Activated naive CD4-positive, alpha-beta T cell treated with anti-CD3 and anti-CD28 coated beads, Interleukin-2, amount 50 U/mL, for 72 hours (primary cell): ENCODE results near the gene TCF7. TPM values are rescaled to one million over a fixed set of nuclear protein-coding genes. Genes with fewer than 3 reads are reported as not detected.
A peak's percentile ranks its signal among the peaks of the same experiment; 100 is the strongest.

Experiments used
- ATAC-seq, 2 donors: fragments of 150-1000 bp; cut with Tn5 transposase; 2 replicates each; pipeline ENCODE4 v1.10.0; 2021; ENCODE audit warnings: mild to moderate bottlenecking in 2 of 2, moderate library complexity in 2 of 2
- DNase-seq, 2 donors: peaks; one replicate each; pipeline ENCODE4 v3.0.0; 2021 to 2022; ENCODE audit warnings: low spot score in 2 of 2
- H3K27ac Mint-ChIP-seq, 2 donors: one replicate each; pipeline ENCODE4 v1.8.0; 2022; ENCODE audit warnings: mild to moderate bottlenecking in 2 of 2, mixed read lengths in 2 of 2
- H3K36me3 Mint-ChIP-seq, 2 donors: one replicate each; pipeline ENCODE4 v1.8.0; 2022; ENCODE audit warnings: mixed read lengths in 2 of 2
- H3K9me3 Mint-ChIP-seq, 2 donors: one replicate each; pipeline ENCODE4 v1.8.0; 2022; ENCODE audit warnings: mixed read lengths in 2 of 2
- total RNA-seq, 2 donors: library from RNA; stranded (reverse); gene quantifications; one replicate each; pipeline ENCODE4 v1.2.3, GENCODE V29; 2022

Gene TCF7
- total RNA-seq, 2 donors from 2014 or later: 93.5 to 229 TPM

DNA sequence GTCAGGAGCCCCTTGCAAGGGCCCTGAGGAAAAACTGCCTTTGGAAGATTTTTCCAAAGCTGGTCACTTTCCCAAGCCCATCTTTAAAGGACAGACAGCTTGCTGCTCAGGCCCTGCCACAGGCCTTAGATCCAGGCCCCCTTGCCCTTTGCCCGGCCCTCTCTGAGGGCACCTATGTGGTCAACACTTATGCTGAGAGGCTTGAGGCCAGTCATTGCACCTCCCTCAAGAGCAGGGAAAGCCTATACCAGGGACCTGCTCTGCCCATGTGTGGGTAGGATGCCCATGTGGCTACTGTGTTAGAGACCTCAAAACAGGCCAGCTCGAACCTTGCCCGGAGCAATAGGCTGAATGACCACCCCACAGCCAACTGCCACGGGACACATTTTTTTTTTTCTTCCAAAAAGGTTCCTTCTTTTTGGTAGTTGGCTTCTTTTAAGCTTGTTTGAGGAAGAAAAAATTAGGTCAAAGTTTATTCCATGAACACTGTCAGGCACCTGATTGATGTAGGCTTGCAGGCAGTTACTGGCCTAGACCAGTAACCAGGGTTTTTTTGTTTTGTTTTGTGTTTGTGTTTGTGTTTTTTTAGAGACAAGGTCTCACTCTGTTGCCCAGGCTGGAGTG, 3.8 kb downstream of the TCF7 start:
- Mint-ChIP-seq H3K9me3 (no peaks in the 10 kb centered on the region), H3K36me3 (peaks cover 58 to 81% of the 10 kb centered on the region in 2 donors), H3K27ac (no peak overlapping the region)
- ATAC-seq (peak in 1 of 2 donors; percentile 4), DNase-seq (peak in 1 of 2 donors; percentile 56)

DNA sequence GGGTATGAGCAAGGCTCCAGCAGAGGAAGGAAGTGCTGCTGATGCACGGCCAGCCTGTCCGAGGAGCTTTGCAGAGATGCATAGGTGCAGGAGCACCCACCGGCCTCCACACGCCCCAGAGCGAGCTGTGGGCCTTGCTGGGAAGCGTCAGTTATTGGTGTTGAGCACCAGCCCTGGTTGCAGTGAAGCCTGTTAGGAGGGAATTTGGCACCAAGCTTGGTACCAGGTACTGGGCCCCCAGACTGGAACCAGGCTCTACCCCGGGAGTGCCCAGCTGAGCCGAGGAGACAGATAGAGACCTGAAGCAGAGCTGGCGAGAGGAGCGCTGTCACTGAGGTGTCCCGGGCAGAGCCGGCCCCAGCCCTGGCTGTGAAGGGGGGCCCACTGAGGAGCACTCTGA, 5.2 kb downstream of the TCF7 start:
- peak in 1 of 2 donors; percentile 58 for DNase-seq
- H3K27ac Mint-ChIP-seq: peak overlapping the region; percentile 74 to 94
- no peaks in the 10 kb centered on the region for H3K9me3 Mint-ChIP-seq
- peaks cover 59 to 79% of the 10 kb centered on the region in 2 donors for H3K36me3 Mint-ChIP-seq
- peak in 1 of 2 donors; percentile 16 for ATAC-seq

DNA sequence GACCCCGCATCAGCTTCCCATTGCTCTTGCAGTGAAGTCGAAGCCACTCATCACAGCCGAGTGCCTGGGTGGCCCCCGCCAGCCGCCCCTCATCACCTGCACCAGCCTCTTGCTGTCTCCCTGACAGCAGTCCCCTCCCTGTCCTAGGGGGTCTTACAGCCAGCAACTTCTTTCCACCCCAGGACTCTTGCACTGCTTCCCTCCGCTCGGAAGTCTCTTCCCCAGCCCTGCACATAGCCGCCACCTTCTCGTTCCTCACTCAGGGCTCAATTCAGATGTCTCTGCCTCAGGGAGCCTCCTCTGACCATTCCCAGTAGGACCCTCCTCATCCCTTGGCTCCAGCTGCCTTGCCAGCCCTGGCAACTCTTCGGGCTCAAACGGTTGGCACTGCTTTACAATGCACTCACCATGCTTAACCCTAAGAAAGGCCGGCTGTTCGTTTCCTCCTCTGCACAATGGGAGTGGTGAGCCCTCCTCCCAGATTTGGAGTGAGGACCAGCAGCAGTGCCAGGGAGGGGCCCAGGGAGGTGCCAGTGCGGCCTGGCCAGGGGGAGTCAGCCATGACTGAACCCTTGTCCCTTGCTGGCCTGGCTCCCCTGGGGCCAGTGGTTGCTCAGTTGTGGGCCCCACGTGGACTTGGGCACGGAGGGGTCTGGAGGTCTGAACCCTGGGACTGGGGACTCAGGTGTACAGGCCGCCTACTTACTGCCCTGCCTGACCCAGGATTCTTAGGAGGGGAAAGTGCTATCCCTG, 6.1 kb downstream of the TCF7 start:
- DNase-seq (no peak), ATAC-seq (no peak)
- H3K27ac Mint-ChIP-seq: peak overlapping the region; percentile 74 to 94
- H3K36me3 Mint-ChIP-seq: peaks cover 59 to 80% of the 10 kb centered on the region in 2 donors
- H3K9me3 Mint-ChIP-seq: no peaks in the 10 kb centered on the region

DNA sequence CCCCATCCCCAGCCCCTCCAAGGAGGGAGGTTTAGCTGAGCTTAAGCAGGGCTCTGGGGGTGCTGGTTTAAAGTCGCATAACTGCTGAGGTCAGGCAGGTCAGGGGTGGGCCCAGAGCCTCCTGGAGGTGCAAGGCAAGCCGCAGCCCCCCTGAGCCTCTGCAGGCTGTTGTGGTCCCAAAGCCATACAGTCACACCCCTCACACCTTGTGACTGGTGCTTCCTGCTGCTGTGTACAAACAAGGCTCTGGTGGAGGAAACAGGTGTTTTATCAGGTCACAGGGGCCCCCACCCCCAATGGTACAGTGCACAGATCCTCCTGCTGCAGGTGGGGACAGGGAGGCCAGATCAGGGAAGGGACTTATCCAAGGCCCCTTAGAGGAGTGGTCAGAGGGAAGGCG, 8.0 kb downstream of the TCF7 start:
- Mint-ChIP-seq H3K27ac (peak overlapping the region; percentile 60 to 94), H3K9me3 (no peaks in the 10 kb centered on the region), H3K36me3 (peaks cover 39 to 75% of the 10 kb centered on the region in 2 donors)
- ATAC-seq (peak in 1 of 2 donors; percentile 19), DNase-seq (no peak)

DNA sequence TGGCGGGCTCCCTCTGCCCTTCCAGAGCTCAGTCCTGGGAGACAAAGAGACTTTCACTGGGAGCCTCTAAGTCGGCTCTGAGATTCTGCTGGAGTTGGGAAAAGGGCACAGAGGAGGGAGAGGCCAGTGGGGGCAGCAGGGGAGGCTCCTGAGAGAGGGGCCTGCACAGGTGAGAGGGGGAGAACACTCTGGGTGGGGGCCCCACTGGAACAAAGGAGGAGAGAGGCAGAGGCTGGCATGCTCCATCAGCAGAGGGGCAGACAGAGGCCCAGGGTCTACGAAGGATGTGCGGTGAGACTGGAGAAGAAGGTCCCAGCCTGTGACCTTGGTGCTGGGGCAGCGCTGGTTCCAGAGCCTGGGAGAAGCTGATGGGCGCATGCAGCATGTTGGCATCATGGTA, 8.9 kb downstream of the TCF7 start:
- no peak for ATAC-seq
- no peaks in the 10 kb centered on the region for H3K9me3 Mint-ChIP-seq
- H3K27ac Mint-ChIP-seq: peak overlapping the region; percentile 88 to 94
- no peak for DNase-seq
- H3K36me3 Mint-ChIP-seq: peaks cover 32 to 75% of the 10 kb centered on the region in 2 donors

DNA sequence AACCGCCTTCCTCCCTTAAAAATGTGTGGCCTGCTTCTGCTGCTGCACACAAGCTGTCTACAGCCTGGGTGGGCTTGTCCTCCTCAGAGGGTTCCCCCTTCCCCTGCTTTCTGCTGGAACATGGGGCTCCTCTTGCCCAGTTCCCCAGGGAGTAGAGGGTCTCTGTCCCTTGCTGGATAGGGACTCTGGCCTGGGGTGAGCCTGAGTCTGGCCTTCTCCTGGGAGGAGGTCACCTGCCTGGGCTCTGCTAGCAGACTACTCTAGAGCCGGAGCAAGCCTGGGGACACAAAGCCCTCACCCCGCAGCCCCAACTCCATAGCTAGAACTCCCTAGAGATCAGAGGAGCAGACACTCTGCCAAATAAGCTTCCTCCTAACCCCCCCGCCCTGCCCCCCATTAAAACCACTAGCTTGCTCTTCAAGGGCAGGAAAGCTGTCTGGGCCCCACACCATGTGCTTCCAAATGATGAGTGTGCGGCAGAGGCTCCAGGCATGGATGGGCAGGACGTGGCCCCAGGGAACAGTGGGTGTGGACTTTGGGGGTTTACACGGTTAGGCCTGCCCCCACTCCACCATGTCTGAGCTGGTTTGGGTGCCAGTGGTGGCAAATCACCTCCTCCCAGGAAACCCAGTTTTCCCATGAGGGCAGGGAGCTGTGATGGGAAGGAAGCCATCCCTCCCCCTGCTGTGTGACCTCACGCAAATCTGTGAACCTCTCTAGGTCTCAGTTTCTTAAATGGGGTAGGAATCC, 10.0 kb downstream of the TCF7 start:
- H3K27ac Mint-ChIP-seq: peak overlapping the region; percentile 65 to 94
- ATAC-seq (no peak), DNase-seq (no peak)
- no peaks in the 10 kb centered on the region for H3K9me3 Mint-ChIP-seq
- peaks cover 28 to 74% of the 10 kb centered on the region in 2 donors for H3K36me3 Mint-ChIP-seq

DNA sequence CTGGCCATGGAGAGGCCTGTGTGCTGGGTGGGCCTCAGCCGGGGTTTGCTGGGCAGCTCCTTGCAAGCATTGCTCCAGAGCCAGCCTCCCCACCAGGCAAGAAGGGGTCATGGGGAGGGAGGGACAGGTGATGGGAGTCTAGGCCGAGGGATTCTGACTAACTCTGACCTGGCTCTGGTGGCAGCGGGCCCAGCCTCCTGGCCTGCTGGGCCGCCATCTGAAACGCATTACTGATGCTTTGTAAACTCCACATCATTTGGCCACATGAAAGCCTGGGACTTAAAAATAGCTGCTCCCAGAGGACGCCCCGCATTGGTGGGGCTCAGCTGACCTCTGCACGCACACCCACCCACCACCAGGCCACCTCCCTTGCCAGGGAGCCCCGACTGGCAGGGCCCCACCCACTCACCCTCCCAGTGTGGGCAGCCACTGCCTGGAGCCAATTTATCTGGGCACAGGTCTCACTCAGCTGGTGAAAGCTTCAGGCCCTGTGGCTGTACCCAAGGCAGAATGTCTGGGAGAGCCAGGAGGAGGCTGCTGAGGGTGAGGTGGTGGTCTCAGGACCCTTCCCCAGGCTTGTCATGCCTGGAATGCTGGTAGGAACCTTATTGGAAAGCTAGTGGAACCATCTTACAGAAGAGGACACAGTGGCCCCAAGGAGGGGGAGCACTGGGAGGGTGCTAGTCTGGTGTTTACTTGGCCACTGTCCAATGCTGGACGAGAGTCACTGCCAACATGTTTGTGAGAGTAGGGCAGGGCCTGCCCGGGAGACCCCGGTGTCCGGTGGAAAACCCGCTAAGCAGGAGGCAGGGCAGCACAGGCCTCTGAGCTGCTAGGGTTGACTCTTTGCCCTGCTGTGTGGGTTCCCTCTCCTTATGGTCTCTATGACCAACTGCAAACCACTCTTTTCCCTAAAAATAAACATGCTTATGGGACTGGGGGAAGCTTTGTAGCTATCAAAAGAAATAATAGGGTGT, 10.8 kb downstream of the TCF7 start:
- peak in 1 of 2 donors; percentile 80 for DNase-seq

DNA sequence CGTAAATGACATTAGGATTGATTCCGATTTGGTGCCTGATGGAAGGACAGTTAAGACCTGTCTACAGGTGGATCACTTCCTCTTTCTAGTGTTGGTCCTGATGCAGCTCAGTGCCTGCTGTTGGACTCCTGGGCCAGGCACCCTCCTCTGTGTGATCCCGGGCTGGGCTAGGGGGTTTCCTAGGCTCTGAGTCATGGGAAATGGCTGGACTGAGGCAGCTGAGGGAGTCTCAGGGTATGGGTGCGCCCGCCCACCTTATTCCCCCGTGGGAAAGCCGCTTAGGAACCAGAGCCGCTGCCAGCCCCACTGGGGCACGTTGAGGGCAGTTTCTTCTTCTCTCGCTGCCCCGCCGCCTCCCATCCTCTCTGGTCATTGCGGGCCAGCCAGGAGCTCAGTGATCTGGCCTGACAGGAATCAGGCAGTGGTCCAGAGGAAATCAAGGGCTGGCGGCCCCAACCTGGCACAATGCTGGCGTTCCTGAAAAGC, 12.9 kb downstream of the TCF7 start:
- Mint-ChIP-seq H3K36me3 (peaks cover 19 to 65% of the 10 kb centered on the region in 2 donors), H3K27ac (peak overlapping the region; percentile 50 to 94), H3K9me3 (no peaks in the 10 kb centered on the region)
- ATAC-seq (peak; percentile 13 to 41), DNase-seq (peak in 1 of 2 donors; percentile 77)

More for the DNA sequence above, 10.8 kb downstream of the TCF7 start:
- H3K27ac Mint-ChIP-seq: peak overlapping the region; percentile 84 to 94
- H3K36me3 Mint-ChIP-seq: peaks cover 27 to 66% of the 10 kb centered on the region in 2 donors
- ATAC-seq: peak in 1 of 2 donors; percentile 64
- no peaks in the 10 kb centered on the region for H3K9me3 Mint-ChIP-seq

DNA sequence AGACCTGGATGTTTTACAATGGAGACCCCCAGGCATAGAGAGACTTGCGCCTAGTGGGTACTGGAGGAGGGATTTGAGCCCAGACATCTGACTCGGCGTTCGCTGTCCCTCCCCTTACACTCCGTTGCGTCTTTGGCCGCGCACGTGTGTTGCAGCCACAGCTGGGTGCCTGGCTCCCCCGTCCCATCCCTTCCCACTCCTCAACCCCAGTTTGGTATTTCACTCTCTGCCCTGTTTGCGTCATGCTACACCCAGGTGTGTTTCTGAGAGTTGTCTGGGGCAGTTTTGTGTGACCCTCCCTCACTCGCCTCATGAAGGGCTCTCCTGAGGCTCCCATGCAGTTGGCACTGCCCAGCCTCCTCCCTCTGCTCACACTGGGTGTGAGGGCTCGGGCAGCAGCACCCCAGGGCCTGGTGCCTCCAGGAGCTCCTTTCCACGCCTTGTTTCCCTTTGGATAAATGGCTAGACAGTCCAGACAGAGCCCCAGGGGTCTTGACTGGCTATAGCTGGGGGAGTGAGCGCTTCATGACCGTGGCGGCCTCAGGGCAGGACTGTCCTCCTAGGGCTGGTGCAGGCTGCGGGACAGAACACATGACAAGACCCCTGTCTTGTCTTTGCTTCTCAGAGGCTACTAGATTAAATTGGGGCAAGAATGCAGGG, 13.6 kb downstream of the TCF7 start:
- Mint-ChIP-seq H3K27ac (peak overlapping the region; percentile 60 to 94), H3K36me3 (peaks cover 19 to 67% of the 10 kb centered on the region in 2 donors), H3K9me3 (no peaks in the 10 kb centered on the region)
- ATAC-seq (peak; percentile 4 to 24), DNase-seq (no peak)

DNA sequence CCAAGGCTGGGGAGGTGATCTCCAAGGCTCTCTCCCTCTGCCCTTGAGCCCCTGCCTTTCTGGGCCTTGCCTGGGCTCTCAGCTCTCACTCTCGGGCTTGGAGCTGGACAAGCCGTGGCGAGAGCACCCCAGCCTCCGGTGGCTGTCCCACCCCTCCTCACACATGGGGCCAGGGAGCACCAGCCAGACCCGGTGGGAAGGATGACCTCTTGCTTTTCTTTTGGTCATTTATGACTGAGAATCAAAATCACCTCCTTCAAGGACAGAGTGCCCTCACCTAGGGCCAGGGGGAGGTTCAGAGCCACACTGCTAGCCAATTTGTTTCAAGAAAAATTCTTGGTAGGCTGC, 14.1 kb downstream of the TCF7 start:
- Mint-ChIP-seq H3K36me3 (peaks cover 15 to 62% of the 10 kb centered on the region in 2 donors), H3K27ac (peak overlapping the region; percentile 90 to 94), H3K9me3 (no peaks in the 10 kb centered on the region)
- no peak for DNase-seq
- ATAC-seq: no peak

DNA sequence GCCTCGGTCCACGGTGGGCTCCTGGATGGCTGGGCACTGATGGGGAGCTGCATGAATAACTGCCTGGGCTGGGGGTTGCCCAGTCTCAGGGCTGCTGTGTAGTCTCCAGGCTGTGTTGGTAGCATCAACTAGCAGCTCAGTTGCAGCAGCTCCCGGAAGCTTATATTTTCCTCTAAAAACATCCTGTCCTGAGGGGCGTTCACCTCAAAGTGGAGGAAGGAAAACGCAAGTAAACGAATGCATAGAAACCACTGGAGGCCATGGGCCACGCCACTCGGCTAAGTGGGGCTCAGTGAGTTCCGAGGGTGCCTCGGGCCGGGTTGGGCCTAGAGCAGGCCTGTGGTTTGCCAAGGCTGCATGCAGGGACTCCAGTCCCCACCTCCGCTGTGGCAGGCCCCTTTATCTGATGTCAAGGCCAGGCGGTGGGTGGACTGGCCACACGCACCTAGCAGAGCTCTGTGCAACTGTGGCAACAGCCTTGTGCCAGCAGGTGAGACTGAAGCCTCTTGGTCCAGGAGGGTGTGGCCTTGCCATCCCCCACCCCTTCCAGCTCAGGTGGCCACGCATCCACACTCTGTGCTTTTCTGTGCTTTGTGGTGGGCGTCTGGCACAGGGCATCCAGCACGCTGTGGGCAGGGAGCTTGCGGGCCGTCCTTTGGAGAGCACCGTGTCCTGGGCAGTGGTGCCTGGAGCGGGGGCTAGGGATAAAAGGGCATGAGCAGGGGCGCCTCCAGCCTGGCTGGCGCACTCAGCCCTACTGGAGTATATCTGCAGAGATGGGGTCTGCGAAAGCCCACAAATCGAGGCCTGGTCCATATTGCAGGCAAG, 15.1 kb downstream of the TCF7 start:
- peak overlapping the region; percentile 90 to 94 for H3K27ac Mint-ChIP-seq

DNA sequence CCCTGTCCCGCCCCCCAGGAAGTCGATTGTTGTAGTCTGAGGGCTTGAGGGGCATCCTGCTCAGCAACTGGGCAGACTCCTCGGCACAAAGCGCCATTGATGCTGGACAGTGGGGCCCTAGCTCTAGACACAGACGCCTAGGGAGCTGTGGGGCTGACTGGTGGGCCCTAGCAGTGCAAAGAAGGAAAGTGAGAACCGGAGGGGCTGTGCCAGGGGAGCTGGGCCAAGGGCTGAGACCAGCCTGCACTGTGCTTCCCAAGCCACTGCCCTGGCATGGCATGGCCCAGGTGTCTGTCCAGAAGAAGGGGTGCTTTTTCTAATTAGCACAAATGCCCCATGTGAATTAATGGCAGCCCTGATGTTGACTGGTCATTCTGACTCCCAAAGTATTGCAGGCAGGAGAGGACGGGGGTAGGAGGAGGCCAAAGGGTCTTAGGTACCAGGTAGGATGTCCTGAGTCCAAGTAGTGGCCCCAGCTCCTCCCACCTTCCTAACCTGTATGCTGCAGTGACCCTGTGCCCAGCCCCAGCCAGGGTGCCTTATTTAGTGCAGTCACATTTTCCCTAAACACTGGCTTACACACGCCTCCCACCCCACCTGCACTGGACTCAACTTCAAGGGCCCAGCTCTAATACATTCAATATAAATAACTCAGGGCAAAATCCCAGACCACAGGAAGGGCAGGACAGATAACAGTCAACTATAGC, 15.9 kb downstream of the TCF7 start:
- peak overlapping the region; percentile 94 to 98 for H3K27ac Mint-ChIP-seq
- peaks cover 21 to 70% of the 10 kb centered on the region in 2 donors for H3K36me3 Mint-ChIP-seq
- no peak for ATAC-seq
- no peak for DNase-seq
- no peaks in the 10 kb centered on the region for H3K9me3 Mint-ChIP-seq

More for the DNA sequence above, 15.1 kb downstream of the TCF7 start:
- Mint-ChIP-seq H3K9me3 (no peaks in the 10 kb centered on the region), H3K36me3 (peaks cover 17 to 62% of the 10 kb centered on the region in 2 donors)
- no peak for DNase-seq
- ATAC-seq: no peak

DNA sequence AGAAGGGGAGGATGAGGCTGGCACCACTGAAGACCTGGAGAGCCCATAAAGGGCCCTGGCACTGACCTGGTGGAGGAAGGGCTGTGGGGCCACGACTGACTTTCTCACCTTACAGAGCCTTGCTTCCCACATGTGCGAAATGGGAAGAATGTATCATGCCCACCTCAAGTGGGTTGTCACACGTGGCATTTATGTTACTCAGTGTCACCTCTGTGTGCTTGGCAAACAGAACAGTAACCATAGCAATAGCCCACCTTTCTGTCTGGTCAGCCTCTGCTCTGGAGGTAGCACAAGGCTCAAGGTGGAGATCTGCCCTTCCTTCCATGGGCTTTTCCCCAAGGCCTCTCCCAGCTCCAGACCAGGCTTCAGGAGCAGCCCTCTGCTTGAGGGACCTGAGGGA, 16.7 kb downstream of the TCF7 start:
- ATAC-seq (peak; percentile 36 to 42), DNase-seq (no peak)
- peak overlapping the region; percentile 94 to 98 for H3K27ac Mint-ChIP-seq
- H3K9me3 Mint-ChIP-seq: no peaks in the 10 kb centered on the region
- peaks cover 26 to 70% of the 10 kb centered on the region in 2 donors for H3K36me3 Mint-ChIP-seq
